Testis (tissue), 2 donors: ENCODE measurements around the gene KY.

Experiments used
- POLR2A ChIP-seq: fragments of 450-650 bp; IDR thresholded peaks from one replicate; pipeline ENCODE4 v1.6.1; 2017; ENCODE audit warnings: antibody characterized with exemption, mild to moderate bottlenecking, moderate library complexity
- TF ChIP-seq, protein P1 (sequence below), 3 experiments: fragments of 450-650 bp in 2 of 3; fragments of 200-600 bp in 1 of 3; sonication (generic) in 1 of 3; IDR thresholded peaks; one replicate each; pipeline ENCODE4 v1.5.1; 2016 to 2019; ENCODE audit warnings: antibody characterized with exemption in 3 of 3, mild to moderate bottlenecking in 2 of 3, moderate library complexity in 1 of 3

DNA sequence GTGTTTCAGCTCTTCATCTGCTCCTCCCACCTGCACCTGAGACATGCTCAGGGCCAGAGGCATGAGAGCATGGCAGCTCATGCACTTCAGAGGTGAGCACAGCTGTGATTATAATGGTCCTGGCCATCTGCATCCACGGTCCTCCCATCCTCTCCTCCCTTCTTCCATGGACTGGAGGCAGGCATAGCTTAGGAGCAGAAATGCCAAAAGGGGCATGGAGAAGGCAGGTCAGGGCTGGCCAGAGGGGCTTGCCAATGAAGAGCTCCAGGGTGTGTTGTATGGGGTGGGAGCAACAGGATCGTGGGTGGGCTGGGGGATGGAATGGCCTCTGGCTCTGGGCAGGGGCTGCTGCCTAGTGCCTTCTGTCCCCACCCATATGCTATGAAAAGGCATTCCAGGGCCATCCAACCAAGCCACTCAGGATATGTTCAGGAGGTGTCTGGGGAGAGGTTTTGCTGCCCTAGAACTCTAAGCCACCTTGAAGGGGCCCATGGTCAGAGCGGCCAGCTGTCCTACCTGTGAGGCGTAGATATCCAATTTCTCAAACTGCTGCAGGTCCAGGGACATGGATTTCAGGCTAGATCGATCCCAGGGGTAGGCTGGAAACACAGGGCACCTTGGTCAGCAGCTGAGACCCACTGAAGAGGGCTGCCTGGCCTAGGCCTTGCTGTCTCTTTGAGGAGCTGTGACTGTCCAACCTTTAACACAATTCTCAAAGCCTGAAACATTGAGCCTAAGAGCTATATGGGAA, 26.1 kb downstream of the KY start:
- TF ChIP-seq, protein P1, sequence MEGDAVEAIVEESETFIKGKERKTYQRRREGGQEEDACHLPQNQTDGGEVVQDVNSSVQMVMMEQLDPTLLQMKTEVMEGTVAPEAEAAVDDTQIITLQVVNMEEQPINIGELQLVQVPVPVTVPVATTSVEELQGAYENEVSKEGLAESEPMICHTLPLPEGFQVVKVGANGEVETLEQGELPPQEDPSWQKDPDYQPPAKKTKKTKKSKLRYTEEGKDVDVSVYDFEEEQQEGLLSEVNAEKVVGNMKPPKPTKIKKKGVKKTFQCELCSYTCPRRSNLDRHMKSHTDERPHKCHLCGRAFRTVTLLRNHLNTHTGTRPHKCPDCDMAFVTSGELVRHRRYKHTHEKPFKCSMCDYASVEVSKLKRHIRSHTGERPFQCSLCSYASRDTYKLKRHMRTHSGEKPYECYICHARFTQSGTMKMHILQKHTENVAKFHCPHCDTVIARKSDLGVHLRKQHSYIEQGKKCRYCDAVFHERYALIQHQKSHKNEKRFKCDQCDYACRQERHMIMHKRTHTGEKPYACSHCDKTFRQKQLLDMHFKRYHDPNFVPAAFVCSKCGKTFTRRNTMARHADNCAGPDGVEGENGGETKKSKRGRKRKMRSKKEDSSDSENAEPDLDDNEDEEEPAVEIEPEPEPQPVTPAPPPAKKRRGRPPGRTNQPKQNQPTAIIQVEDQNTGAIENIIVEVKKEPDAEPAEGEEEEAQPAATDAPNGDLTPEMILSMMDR (IDR thresholded peaks at IDR 0.05): no peak
- no peak for TF ChIP-seq POLR2A
